Small intestine (tissue), 7 donors: ENCODE data around the gene APBA1. TPM values are rescaled to one million over a fixed set of nuclear protein-coding genes. Genes with fewer than 3 reads are reported as not detected.

Experiments
- DNase-seq, 2 donors: peaks; one replicate each; pipeline versions ENCODE4 v3.0.0 to v3.0.0-alpha.2; 2013
- FAIRE-seq: peaks from 2 replicates; lab custom pipeline; 2012; peaks lifted over from hg19 to GRCh38; lab: Jason Lieb, UNC
- H3K27ac ChIP-seq, 3 donors: one replicate each; pipeline ENCODE4 v1.5.1; 2013; ENCODE audit warnings: low read length in 2 of 3, mild to moderate bottlenecking in 2 of 3, control low read depth in 1 of 3, inconsistent platforms in 1 of 3, low read depth in 1 of 3, moderate library complexity in 1 of 3
- H3K27me3 ChIP-seq, 3 donors: one replicate each; pipeline ENCODE4 v1.6.1; 2013; ENCODE audit warnings: low read length in 3 of 3, inconsistent platforms in 1 of 3; ENCODE audit not compliant: control insufficient read depth in 3 of 3, insufficient read depth in 3 of 3
- H3K36me3 ChIP-seq, 3 donors: one replicate each; pipeline ENCODE4 v1.6.1; 2013; ENCODE audit warnings: low read length in 3 of 3, inconsistent platforms in 1 of 3, low read depth in 1 of 3, mild to moderate bottlenecking in 1 of 3, moderate library complexity in 1 of 3; ENCODE audit not compliant: control insufficient read depth in 3 of 3, insufficient read depth in 2 of 3
- H3K4me1 ChIP-seq, 3 donors: one replicate each; pipeline ENCODE4 v1.6.1; 2013; ENCODE audit warnings: low read length in 2 of 3, inconsistent platforms in 1 of 3, low read depth in 1 of 3, mild to moderate bottlenecking in 1 of 3, moderate library complexity in 1 of 3; ENCODE audit not compliant: control insufficient read depth in 3 of 3, insufficient read depth in 2 of 3
- H3K4me3 ChIP-seq, 3 donors: one replicate each; pipeline ENCODE4 v1.5.1; 2013; ENCODE audit warnings: low read length in 3 of 3, control low read depth in 1 of 3, inconsistent platforms in 1 of 3, low read depth in 1 of 3, mild to moderate bottlenecking in 1 of 3, moderate library complexity in 1 of 3
- H3K9me3 ChIP-seq, 2 donors: one replicate each; pipeline ENCODE4 v1.6.1; 2013; ENCODE audit warnings: low read depth in 1 of 2, low read length in 1 of 2; ENCODE audit not compliant: control insufficient read depth in 2 of 2, insufficient read depth in 1 of 2
- WGBS, 3 donors: extraction: QIAGEN DNeasy Blood & Tissue Kit; methylation state at CpG; one replicate each; pipeline ENCODE4 v1.1.7; 2013; 5-methylcytosine and 5-hydroxymethylcytosine counted together
- polyA plus RNA-seq, 4 donors: library from polyadenylated mRNA; stranded (reverse) in 3 of 4; unstranded in 1 of 4; fragments of 200-250 nt in 3 of 4; fragments of 120-200 nt in 1 of 4; gene quantifications; one replicate each; pipeline versions ENCODE4 v1.2.1 to v1.2.3, GENCODE V29; 2013
- donor health status: healthy with polysubstance abuse.
- donor health status: control.
- donor health status: control.
- donor health status: Bipolar disorder and iron deficiency.
- donor health status: healthy.

APBA1 gene
- polyA plus RNA-seq, 4 donors, result 0.27 to 6.7 (median 3.7) TPM; not detected in 1

- WGBS, 3 donors, result 40 to 57% (median 44%) methylated on average over 4 of the region's 4 CpGs
Measured at GRCh38 chr9:69649566-69650250, 22.5 kb downstream of the APBA1 start.

GRCh38 chr9:69647804-69648203 lies 24.4 kb downstream of the APBA1 start:
- 75 to 89% (median 85%) methylated on average over 3 of the region's 3 CpGs for WGBS, 3 donors
- no peaks in the 10 kb centered on the region for H3K27me3 ChIP-seq
- no peaks in the 10 kb centered on the region for H3K4me1 ChIP-seq
- H3K27ac ChIP-seq, result no peak overlapping the region
- H3K4me3 ChIP-seq, result no peak overlapping the region
- FAIRE-seq, result no peak
- no peaks in the 10 kb centered on the region for H3K9me3 ChIP-seq
- no peak for DNase-seq
- H3K36me3 ChIP-seq, result no peaks in the 10 kb centered on the region

More at GRCh38 chr9:69649566-69650250, 22.5 kb downstream of the APBA1 start:
- Histone ChIP-seq H3K27ac (no peak overlapping the region), H3K4me3 (no peak overlapping the region), H3K36me3 (no peaks in the 10 kb centered on the region), H3K4me1 (no peaks in the 10 kb centered on the region), H3K9me3 (no peaks in the 10 kb centered on the region), H3K27me3 (no peaks in the 10 kb centered on the region)
- FAIRE-seq, result no peak
- DNase-seq, result no peak

GRCh38 chr9:69646810-69647209 lies 25.4 kb downstream of the APBA1 start:
- H3K4me1 ChIP-seq, result no peaks in the 10 kb centered on the region
- H3K27me3 ChIP-seq, result no peaks in the 10 kb centered on the region
- no peak overlapping the region for H3K4me3 ChIP-seq
- no peak for DNase-seq
- no peaks in the 10 kb centered on the region for H3K36me3 ChIP-seq
- 47 to 65% (median 49%) methylated on average over 3 of the region's 3 CpGs for WGBS, 3 donors
- no peaks in the 10 kb centered on the region for H3K9me3 ChIP-seq
- no peak overlapping the region for H3K27ac ChIP-seq
- no peak for FAIRE-seq

- no peak overlapping the region for H3K27ac ChIP-seq
- FAIRE-seq (no peak), DNase-seq (peak in 1 of 2 donors; percentile 45)
Measured at GRCh38 chr9:69645488-69645887, 26.7 kb downstream of the APBA1 start.

GRCh38 chr9:69643098-69643497 lies 29.1 kb downstream of the APBA1 start:
- DNase-seq (no peak), FAIRE-seq (no peak)
- H3K36me3 ChIP-seq, result no peaks in the 10 kb centered on the region
- 63 to 74% (median 65%) methylated on average over 1 of the region's 1 CpG for WGBS, 3 donors
- H3K27me3 ChIP-seq, result no peaks in the 10 kb centered on the region
- no peaks in the 10 kb centered on the region for H3K9me3 ChIP-seq
- no peak overlapping the region for H3K4me3 ChIP-seq
- no peaks in the 10 kb centered on the region for H3K4me1 ChIP-seq
- H3K27ac ChIP-seq, result no peak overlapping the region

More at GRCh38 chr9:69645488-69645887, 26.7 kb downstream of the APBA1 start:
- H3K4me1 ChIP-seq, result no peaks in the 10 kb centered on the region
- H3K4me3 ChIP-seq, result no peak overlapping the region
- no peaks in the 10 kb centered on the region for H3K27me3 ChIP-seq
- 20 to 67% (median 31%) methylated on average over 10 of the region's 10 CpGs for WGBS, 3 donors
- no peaks in the 10 kb centered on the region for H3K36me3 ChIP-seq
- H3K9me3 ChIP-seq, result no peaks in the 10 kb centered on the region

GRCh38 chr9:69637817-69638200 lies 34.4 kb downstream of the APBA1 start:
- Histone ChIP-seq H3K27me3 (no peaks in the 10 kb centered on the region), H3K36me3 (no peaks in the 10 kb centered on the region), H3K4me3 (no peak overlapping the region), H3K27ac (no peak overlapping the region), H3K4me1 (no peaks in the 10 kb centered on the region), H3K9me3 (no peaks in the 10 kb centered on the region)
- FAIRE-seq (no peak), DNase-seq (no peak)

GRCh38 chr9:69637193-69637816 lies 34.9 kb downstream of the APBA1 start:
- Histone ChIP-seq H3K4me3 (no peak overlapping the region), H3K27me3 (no peaks in the 10 kb centered on the region), H3K4me1 (no peaks in the 10 kb centered on the region), H3K27ac (no peak overlapping the region), H3K36me3 (no peaks in the 10 kb centered on the region), H3K9me3 (no peaks in the 10 kb centered on the region)
- WGBS, 3 donors, result 88 to 94% (median 92%) methylated on average over 2 of the region's 2 CpGs
- DNase-seq (no peak), FAIRE-seq (no peak)

GRCh38 chr9:69633716-69634115 lies 38.5 kb downstream of the APBA1 start:
- FAIRE-seq, result no peak
- no peaks in the 10 kb centered on the region for H3K36me3 ChIP-seq
- no peaks in the 10 kb centered on the region for H3K9me3 ChIP-seq

More at GRCh38 chr9:69633716-69634115, 38.5 kb downstream of the APBA1 start:
- H3K27me3 ChIP-seq, result no peaks in the 10 kb centered on the region
- no peaks in the 10 kb centered on the region for H3K4me1 ChIP-seq
- 62 to 83% (median 73%) methylated on average over 1 of the region's 1 CpG for WGBS, 3 donors
- H3K27ac ChIP-seq, result no peak overlapping the region
- H3K4me3 ChIP-seq, result no peak overlapping the region
- DNase-seq, result no peak
